HG03064 (cell line): Measurements from ENCODE around the gene AUTS2.
A peak's percentile ranks its signal among the peaks of the same experiment; 100 is the strongest.

ENCODE experiments used
- ATAC-seq: cut with Tn5 transposase; IDR thresholded peaks from one replicate; pipeline ENCODE4 v1.9.1; 2021; ENCODE audit warnings: low read depth; ENCODE audit not compliant: unreplicated experiment

Gene AUTS2

DNA sequence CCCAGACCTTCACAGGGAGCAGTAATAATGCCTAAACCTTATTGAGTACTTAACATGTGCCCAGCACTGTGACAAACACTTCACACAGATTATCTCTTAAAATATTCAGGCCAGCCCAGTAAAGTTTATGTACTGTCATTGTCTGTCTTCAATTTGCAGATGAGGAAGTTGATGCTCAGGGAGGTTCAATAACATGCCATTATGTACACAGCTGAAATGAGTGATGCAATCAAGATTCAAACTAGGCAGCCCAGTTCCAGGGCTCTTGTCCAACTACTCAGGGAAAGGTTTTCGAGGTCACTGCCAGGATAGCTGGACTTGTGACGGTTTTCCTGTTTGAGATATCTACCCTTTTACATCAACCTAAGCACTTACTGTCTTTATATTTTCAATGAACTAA, 56.1 kb downstream of the AUTS2 start:
- no peak for ATAC-seq

DNA sequence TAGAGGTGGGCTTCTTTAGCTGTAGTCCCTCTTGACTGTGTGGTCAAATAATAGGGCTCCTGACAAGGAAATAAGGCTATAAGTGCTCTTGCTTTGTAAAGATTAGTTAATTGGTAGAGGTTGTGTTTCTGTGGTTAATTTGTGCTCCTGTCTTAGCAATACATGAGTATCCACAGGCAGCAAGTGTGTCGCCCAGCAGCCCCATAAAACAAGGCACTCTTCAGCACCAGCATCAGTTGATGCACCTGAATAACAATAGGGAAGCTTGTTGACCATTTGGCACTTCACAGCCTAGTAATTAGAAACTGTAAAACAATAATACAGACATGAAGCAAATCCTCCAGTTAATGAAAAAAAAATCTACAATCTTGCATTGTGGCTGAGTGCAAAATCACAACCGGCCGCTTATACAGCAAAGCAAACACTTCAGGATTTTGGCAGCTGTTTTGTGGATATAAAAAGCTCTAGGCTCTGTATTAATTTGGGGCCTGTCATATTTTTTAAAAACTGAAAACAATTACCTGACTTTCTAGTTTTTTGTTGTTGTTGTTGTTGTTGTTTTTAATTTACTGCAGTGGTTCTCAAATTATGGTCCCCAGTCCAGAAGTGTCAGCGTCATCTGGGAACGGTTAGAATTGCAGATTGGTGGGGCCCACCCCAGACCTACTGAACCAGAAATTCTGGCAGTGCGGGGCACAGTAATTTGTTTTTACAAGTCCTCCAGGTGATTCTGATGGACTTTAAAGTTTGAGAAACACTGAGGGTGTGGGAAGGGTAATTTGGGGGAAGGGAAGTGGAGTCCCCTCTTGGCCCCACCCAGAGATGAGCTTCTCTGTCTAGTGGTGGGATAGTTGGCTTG, 56.8 kb downstream of the AUTS2 start:
- no peak for ATAC-seq

DNA sequence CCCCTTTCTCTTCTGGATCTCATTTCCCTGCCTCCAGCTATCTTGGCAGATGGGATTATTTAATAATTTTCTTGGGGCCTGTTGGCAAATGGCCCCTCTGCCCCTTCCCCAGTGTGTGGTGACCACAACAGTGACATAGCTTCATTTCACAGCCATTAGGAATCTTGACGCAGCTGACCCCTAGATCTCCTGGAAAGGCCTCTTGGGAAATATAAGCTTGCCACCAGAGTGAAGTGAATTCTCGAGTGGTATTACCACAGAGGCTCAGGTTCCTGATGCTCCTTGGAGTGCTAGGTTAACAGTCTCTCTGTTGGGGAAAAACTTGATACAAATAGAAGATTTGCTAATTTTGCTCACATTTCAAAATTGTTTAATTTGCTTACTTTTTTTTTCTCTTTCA, 57.8 kb downstream of the AUTS2 start:
- no peak for ATAC-seq

DNA sequence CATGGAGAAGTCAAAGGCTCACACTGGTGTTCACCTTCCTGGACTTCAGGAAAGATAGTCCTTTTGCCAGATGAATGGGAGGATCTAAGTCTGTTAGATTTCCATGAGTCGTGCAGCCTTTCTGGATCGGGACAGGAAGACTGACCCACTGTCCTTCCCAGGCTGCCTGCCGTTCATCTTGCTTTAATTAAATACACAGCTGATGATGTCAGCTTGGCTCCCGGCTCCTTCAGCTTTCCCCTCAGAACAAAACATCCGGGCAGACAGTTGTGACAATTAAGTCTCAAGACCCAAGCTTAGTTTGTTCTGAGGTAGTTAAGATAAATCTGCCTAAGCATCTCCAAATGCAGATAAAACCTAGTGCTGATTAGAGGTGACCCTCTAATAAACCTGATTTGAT, 58.6 kb downstream of the AUTS2 start:
- ATAC-seq = no peak

DNA sequence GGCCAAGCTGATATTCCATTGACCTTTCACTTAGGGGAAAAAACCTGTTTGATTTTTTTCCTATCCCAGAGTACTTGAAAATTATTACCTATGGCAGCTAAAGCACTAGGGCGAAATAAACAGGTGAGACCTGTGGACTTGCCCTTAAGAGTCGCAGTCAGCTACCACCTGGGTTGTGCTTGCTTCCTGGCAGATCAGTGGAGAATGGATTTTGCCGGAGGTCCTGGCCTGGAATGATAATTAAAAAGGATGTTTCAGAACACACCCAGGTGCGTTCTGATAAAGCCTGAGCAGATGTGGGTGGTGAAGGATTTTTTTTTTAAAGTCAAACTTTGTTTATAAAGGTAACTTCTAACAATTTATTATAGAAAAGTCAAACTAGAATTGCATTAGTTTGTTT, 59.1 kb downstream of the AUTS2 start:
- ATAC-seq = no peak

DNA sequence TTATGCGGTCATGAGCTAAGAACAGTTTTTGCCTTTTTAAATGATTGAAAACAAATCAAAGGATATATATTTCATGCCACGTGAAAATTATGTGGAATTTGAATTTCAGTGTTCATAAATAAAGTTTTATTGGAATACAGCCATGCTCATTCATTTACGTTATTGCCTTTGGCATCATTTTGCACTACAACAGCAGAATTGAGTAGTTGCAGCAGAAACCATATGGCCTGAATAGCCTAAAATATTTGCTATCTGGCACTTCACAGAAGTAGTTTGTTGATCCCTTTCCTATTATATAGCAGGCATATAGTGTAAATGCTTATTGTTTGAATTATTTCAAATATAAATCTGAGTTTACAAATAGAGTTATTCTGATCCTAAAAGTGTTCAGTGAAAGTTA, 59.7 kb downstream of the AUTS2 start:
- ATAC-seq = no peak

DNA sequence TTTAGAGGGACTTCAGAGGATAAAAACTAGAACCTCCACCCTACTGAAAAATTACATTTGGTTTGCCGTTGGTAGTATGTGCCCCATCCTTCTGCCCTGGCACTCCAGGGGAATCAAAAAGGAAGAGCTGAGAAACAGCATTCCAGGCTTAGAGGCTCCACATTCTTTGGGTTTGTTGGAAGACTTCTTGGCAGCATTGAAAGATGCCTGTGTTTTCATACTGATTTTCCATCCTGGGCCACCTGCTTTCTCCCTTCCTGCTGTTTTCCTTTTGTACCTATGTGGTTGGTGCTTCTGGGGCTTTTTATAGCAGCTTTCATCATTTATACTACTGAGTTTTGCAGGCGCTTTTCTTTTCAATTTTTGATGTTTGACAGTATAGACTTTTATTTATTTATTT, 61.7 kb downstream of the AUTS2 start:
- ATAC-seq = no peak

DNA sequence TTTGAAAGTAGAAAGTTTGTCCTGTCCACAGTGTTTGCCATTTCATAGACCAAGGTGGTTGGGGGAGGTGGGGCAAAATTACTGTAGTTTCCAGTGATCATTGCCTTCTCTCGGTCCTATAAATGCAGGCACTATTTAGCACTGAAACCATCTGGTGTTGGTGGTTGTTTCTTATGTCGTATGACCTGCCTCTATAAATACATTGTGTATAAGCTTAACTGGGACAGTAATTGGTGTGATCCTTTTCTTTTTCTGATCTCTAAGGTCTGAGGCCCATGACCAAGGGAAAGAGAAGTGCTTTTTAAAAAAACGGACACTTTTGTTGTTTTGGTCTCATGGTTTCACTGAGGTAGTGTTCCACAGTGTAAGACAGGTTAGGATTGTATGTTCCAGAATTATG, 63.1 kb downstream of the AUTS2 start:
- no peak for ATAC-seq

DNA sequence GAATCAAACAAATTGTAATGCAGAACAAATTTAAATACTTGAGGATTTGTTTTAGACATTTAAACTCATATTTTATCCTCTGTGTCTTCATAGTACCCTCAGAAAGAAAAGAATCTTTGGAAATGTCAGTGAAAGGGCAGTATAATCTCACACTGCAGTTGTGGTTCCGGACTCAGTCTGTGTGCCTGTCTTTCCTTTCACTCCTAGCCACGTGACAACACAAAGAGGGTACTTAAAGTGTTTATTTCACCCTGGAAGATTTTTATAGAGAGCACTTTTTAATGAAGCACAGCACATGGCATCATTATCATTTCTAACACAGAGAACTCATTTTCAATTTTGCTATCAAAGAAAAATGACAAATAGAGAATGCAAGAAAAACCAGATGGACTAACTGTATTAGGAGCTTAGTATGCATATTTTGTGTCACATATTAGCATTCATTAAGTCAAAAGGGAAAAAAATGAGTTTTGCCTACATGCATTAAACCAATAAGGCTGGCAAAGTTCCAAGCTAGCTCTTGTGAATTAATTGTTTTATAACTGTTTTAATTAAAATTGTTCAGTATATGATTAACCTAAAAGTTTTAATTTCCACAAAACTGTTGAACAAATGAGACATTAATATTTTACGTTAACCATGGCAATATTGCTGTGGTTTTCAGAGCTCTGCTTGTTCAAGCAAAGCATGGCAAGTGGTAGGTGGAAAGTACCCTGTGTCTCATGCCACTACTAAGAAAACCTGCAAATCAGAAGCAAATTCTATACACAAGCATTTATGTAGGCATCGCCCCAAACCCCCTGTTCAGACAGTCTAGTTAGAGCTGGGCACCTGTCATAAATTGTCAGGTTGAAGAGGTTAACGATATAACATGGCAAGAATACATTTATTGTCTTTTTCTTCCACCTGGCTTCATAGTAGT, 65.9 kb downstream of the AUTS2 start:
- peak; percentile 57 for ATAC-seq

DNA sequence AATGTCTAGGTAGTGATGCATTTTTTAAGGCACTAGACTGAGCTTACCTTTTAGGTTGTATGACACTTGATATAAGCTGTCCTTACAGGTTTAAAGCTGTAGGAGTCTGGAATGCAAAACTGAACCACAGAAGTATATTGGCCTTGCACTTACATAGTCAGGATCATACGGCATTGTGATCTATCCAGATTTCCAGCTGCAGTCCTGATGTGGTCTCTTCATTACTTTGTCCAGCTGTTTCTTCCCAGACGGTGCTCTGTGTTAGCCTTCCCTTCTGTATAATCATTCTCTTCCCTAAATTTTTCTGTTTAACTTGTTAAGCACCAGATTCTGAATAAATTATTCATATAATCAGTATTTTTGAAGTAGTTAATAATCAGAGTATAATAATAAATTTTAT, 67.1 kb downstream of the AUTS2 start:
- no peak for ATAC-seq

DNA sequence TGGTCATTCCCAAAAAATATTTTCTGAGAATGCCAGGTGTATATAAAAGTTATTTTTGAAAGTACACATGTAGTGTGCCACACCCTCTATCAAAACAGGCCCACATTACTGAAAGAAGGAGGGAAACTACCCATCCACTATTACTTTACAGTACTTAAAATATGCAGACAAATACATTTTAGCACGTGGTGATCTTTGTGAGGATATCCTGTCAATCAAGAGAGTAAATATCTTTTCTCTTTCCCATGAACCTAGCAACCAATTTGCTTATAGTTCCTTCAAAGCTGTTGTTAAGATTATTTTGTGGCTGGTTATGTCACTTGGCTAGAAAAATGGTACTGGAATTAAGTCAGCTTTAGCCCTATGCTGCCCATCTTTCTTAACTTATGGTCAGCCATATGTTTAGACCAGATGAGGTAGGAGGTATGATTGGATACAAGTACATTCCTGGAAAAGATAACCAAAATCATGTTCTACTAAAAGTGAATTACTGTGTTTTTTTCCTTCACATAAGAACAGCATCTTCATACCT, 70.1 kb downstream of the AUTS2 start:
- ATAC-seq = no peak

DNA sequence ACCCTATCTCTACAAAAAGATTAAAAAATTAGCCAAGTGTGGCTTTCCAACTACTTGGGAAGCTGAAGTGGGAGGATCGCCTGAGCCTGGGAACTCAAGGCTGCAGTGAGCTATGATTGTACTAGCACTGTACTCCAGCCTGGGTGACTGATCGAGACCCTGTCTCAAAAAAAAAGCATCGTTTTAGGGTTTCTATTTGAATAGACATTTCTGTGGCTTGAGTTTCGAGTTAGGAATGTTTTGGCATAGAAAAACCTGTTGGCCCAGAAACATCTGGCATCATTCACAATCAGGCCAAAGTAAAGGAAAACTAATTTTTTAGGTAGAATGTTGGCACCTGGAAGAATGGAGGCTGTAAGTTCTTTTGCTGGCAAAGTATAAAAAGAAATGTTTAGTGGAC, 72.4 kb downstream of the AUTS2 start:
- ATAC-seq = no peak

DNA sequence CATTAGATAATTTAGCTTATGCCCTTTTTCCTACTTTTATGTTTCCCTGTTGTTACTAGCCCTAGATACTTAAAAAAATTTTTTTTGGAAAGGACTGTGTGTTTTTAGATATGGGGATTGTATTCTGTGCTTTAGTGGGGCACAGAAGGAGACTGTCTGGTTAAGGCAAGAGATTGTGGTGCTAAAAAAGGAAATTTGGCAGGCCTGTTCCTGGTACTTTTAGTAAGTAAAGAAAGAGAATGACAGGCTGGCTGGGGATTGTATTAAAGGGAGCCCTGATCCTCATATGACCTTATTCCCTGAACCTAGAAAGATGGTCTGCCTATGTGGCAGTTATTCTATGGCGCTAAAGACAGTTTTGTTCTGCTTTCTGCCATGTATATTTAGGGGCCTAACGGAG, 74.8 kb downstream of the AUTS2 start:
- no peak for ATAC-seq

DNA sequence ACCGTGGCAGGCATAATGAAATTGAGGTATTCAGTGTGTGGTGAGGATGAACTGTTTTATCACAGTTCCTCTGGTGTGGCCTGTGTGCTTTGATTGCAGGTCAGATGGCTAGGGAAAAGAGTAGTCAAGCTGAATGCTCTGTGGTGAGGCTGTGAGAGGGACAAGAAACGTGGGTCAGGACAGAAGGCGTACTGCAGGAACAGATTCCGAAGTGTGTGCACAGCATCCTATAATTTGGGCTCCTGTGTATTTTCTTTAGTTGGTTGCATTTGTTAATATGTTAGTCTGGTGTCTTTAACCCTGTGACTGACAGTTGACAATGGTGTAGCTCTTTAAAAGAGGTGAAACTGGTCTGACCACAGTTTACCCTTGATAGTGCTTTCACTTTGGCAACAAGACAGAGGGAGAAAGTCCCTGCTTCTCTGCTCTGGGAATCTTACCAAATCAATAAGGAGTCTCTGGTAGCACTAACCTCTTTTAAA, 76.5 kb downstream of the AUTS2 start:
- ATAC-seq = peak; percentile 76

DNA sequence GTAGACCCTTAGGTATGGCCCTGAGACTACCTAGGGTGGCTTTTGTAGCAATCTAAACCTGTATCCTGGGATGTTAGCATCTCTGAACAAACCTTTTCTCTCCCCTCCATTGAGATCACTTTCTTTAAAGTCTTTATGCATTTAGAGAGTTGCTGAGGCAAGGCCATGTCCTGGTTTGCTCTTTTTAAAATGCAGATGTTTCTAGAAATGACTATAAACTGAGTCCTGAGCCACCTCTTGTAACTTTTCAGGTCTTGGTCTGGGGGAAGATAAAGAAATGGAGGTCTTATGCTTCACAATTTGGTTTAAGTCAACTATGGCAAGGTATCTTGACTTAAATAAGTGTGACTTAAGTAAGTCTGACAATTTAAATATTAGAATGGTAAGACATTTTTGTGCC, 78.0 kb downstream of the AUTS2 start:
- no peak for ATAC-seq

DNA sequence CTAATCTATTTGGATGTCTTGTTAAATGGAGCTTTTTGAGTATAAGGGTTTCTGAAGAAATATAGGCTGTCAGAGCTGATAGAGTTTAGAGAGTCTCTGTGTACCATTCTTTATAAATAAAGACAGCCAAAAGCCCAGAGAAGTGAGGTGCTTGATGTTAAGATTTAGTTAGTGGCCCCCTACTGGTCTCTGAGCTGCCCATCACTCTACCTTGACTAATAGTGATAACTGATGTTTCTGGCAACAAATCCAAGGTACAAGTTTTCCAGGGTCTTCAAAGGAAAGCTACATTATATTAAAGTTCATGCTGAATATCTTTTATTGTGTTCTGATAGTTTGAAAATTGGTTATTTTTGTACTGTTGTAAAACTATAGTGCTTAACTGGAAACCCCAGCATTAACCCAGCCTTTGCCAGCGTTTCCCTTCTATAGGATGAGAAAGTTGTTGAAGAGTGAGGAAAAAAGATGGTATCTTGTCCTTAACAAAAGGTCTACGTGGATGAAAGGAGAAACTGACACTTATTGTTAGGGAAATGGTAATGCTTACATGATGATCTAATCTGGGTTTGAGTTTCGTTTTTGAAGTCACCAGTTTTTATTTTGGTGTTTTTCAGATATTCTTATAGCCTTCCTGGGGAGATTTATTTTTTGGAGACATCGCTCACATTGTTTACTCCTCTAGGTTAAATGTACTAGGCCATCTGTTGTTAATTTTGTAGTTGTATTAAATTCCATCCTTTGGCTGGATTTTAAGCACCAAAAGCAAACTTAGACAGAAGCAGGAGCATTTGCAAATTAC, 79.0 kb downstream of the AUTS2 start:
- ATAC-seq = no peak

DNA sequence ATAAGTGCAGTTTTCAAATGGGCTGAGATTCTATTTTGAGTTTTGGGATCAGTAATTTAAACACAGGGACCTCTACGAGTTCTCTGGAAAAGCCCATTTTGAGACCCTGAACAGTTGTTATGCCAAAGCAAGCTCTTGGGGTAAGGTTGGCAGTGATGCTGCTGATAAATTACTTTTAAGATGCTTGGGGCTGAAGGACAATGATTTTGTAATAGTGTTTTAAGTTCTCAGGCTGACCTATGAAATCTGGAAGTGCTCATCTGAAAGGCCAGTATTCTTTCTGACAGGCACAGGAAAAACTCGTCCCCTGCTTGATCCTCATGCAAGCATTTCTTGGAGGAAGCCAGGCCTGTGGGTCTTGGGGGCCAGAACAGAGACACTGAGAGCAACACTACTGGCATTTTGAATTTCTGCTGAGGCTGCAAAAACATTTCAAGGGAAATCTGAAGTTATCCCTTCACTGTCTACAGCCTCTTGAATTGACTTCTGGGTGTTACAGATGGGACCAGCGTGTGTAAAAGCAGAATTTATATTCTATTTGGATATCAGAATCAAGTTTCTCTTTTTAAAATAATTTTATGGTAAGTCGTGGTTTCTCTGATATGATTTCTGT, 79.7 kb downstream of the AUTS2 start:
- ATAC-seq = no peak

DNA sequence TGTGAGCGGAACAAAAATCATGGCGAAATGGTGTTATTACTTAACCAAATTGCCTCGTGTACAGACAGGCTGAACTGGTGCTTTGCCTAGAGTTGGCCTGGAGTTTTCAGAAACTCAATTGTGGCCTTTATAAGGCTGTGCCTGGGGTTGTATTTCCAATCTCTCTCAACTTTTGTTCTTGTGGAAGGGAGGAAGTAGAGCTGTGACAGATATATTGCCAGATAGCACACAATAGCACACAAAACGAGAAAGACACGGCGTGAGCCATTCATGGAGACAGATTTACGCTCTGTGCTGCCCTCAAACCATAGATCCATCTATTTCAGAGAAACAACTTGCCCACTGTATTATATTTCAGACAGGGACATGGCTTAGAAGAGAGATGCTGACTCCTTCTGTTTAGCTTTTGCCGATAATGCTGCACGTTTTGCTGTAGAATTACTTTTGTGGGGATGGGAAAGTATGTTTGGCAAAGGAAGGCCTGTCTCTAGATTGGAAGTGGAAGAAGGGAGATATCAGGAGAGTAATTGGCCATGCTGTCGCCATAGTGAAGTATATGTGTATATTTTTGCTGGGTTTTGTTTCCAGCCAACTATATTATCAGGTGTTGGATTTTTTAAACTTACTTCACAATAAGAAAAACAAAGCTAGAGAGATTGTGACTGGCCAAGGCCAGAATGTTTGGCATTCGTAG, 80.4 kb downstream of the AUTS2 start:
- ATAC-seq = no peak

DNA sequence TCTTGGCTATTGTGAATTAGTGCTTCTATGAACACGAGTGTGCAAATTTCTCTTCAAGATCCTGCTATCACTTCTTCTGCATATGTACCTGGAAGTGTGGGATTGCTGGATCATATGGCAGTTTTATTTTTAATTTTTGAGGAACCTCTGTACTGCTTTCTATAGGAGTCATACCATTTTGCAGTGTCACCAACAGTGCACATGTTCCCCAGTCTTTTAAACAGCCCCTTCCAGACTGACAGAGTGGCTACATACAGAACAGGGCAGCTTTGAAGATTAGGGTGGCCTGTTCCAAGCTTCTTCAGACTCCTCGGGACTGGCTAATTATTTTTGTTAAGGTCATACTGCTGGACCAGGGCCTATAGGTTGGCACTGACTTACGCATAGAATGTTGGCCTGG, 82.9 kb downstream of the AUTS2 start:
- no peak for ATAC-seq

DNA sequence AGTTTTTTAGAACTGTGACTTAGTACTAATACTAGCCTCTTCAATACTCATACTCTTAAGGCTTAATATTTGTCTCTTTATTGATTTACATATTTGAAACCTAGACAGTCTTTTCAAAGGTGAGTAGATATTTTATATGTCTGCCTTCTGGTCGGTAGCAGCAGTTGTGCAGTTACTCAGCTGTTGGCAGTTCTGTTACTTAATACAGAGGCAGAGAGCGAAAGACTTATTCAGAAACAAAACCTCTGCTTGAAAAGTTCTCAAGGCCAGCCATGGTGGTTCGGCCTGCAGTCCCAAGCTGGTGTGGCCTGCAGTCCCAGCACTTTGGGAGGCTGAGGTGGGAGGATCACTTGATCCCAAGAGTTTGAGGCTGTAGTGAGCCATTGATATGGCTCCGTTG, 84.2 kb downstream of the AUTS2 start:
- ATAC-seq = no peak
